Central memory CD8-positive, alpha-beta T cell (primary cell): ENCODE data around the gene BRF1.

Source experiments
- ATAC-seq: fragments of 150-1000 bp; cut with Tn5 transposase; replicated peaks from 2 replicates; pipeline ENCODE4 v1.10.0; 2022; ENCODE audit warnings: mild to moderate bottlenecking, moderate FRiP score, moderate number of reproducible peaks; ENCODE audit not compliant: poor library complexity, severe bottlenecking; ENCODE audit errors: extremely low read depth
- DNase-seq, 2 donors: peaks; one replicate each; pipeline ENCODE4 v3.0.0; 2021; ENCODE audit warnings: low spot score in 2 of 2
- H3K27ac Mint-ChIP-seq: one replicate; pipeline ENCODE4 v1.8.0; 2022; ENCODE audit warnings: low read depth, mild to moderate bottlenecking, moderate library complexity, mixed read lengths
- H3K27me3 Mint-ChIP-seq: one replicate; pipeline ENCODE4 v1.8.0; 2022; ENCODE audit warnings: mixed read lengths
- H3K36me3 Mint-ChIP-seq: one replicate; pipeline ENCODE4 v1.8.0; 2022; ENCODE audit warnings: mild to moderate bottlenecking, moderate library complexity, mixed read lengths; ENCODE audit not compliant: insufficient read depth
- H3K4me1 Mint-ChIP-seq: one replicate; pipeline ENCODE4 v1.8.0; 2022; ENCODE audit warnings: mixed read lengths
- H3K4me3 Mint-ChIP-seq: one replicate; pipeline ENCODE4 v1.8.0; 2022; ENCODE audit warnings: mild to moderate bottlenecking, moderate library complexity, mixed read lengths
- H3K9me3 Mint-ChIP-seq: one replicate; pipeline ENCODE4 v1.8.0; 2022; ENCODE audit warnings: mixed read lengths

BRF1 gene

GRCh38 chr14:105274637-105275036, 26.2 kb downstream of the BRF1 start:
- no peak overlapping the region for H3K27ac Mint-ChIP-seq
- H3K36me3 Mint-ChIP-seq = peaks cover 6% of the 10 kb centered on the region
- no peak for ATAC-seq
- no peaks in the 10 kb centered on the region for H3K27me3 Mint-ChIP-seq
- DNase-seq = no peak
- no peaks in the 10 kb centered on the region for H3K9me3 Mint-ChIP-seq
- no peak overlapping the region for H3K4me3 Mint-ChIP-seq
- peaks cover 15% of the 10 kb centered on the region for H3K4me1 Mint-ChIP-seq

GRCh38 chr14:105273062-105273461, 27.7 kb downstream of the BRF1 start:
- Mint-ChIP-seq H3K9me3 (no peaks in the 10 kb centered on the region), H3K4me1 (peaks cover 15% of the 10 kb centered on the region), H3K4me3 (no peak overlapping the region), H3K27ac (no peak overlapping the region), H3K27me3 (no peaks in the 10 kb centered on the region), H3K36me3 (peaks cover 8% of the 10 kb centered on the region)
- DNase-seq = no peak
- ATAC-seq = no peak

GRCh38 chr14:105272623-105273022, 28.2 kb downstream of the BRF1 start:
- Mint-ChIP-seq H3K27me3 (no peaks in the 10 kb centered on the region), H3K36me3 (peaks cover 8% of the 10 kb centered on the region), H3K4me3 (no peak overlapping the region), H3K27ac (no peak overlapping the region), H3K4me1 (peaks cover 15% of the 10 kb centered on the region), H3K9me3 (no peaks in the 10 kb centered on the region)
- DNase-seq (no peak), ATAC-seq (no peak)

- no peaks in the 10 kb centered on the region for H3K9me3 Mint-ChIP-seq
- no peak overlapping the region for H3K4me3 Mint-ChIP-seq
- peaks cover 13% of the 10 kb centered on the region for H3K36me3 Mint-ChIP-seq
- H3K27me3 Mint-ChIP-seq = no peaks in the 10 kb centered on the region
- H3K4me1 Mint-ChIP-seq = peaks cover 15% of the 10 kb centered on the region
- ATAC-seq (no peak), DNase-seq (no peak)
- H3K27ac Mint-ChIP-seq = peak overlapping the region; percentile 73
Observed at GRCh38 chr14:105271224-105271890, 29.4 kb downstream of the BRF1 start.

GRCh38 chr14:105269405-105269804, 31.4 kb downstream of the BRF1 start:
- Mint-ChIP-seq H3K4me1 (peaks cover 15% of the 10 kb centered on the region), H3K36me3 (peaks cover 12% of the 10 kb centered on the region), H3K27ac (no peak overlapping the region), H3K9me3 (no peaks in the 10 kb centered on the region), H3K4me3 (no peak overlapping the region), H3K27me3 (no peaks in the 10 kb centered on the region)
- ATAC-seq = no peak
- no peak for DNase-seq

- H3K4me3 Mint-ChIP-seq = no peak overlapping the region
- ATAC-seq (no peak), DNase-seq (no peak)
- H3K27ac Mint-ChIP-seq = peak overlapping the region; percentile 61
- H3K27me3 Mint-ChIP-seq = no peaks in the 10 kb centered on the region
- H3K36me3 Mint-ChIP-seq = peaks cover 12% of the 10 kb centered on the region
- H3K4me1 Mint-ChIP-seq = peaks cover 9% of the 10 kb centered on the region
- H3K9me3 Mint-ChIP-seq = no peaks in the 10 kb centered on the region
Observed at GRCh38 chr14:105268736-105269354, 32.0 kb downstream of the BRF1 start.

GRCh38 chr14:105267820-105268548, 32.8 kb downstream of the BRF1 start:
- peaks cover 7% of the 10 kb centered on the region for H3K4me1 Mint-ChIP-seq
- H3K27ac Mint-ChIP-seq = peak overlapping the region; percentile 61
- peaks cover 13% of the 10 kb centered on the region for H3K36me3 Mint-ChIP-seq
- ATAC-seq (no peak), DNase-seq (no peak)
- no peaks in the 10 kb centered on the region for H3K27me3 Mint-ChIP-seq
- H3K4me3 Mint-ChIP-seq = no peak overlapping the region
- H3K9me3 Mint-ChIP-seq = no peaks in the 10 kb centered on the region

GRCh38 chr14:105261781-105262180, 39.0 kb downstream of the BRF1 start:
- Mint-ChIP-seq H3K4me1 (no peaks in the 10 kb centered on the region), H3K36me3 (peaks cover 13% of the 10 kb centered on the region), H3K4me3 (no peak overlapping the region), H3K9me3 (no peaks in the 10 kb centered on the region), H3K27me3 (no peaks in the 10 kb centered on the region), H3K27ac (no peak overlapping the region)
- DNase-seq (no peak), ATAC-seq (no peak)

- Mint-ChIP-seq H3K27me3 (no peaks in the 10 kb centered on the region), H3K27ac (no peak overlapping the region), H3K9me3 (no peaks in the 10 kb centered on the region), H3K36me3 (peaks cover 10% of the 10 kb centered on the region), H3K4me3 (no peak overlapping the region), H3K4me1 (no peaks in the 10 kb centered on the region)
- ATAC-seq (no peak), DNase-seq (no peak)
Observed at GRCh38 chr14:105260959-105261358, 39.8 kb downstream of the BRF1 start.

GRCh38 chr14:105258846-105259245, 42.0 kb downstream of the BRF1 start:
- no peaks in the 10 kb centered on the region for H3K9me3 Mint-ChIP-seq
- H3K36me3 Mint-ChIP-seq = peaks cover 11% of the 10 kb centered on the region
- DNase-seq (no peak), ATAC-seq (no peak)
- H3K4me3 Mint-ChIP-seq = no peak overlapping the region
- H3K27me3 Mint-ChIP-seq = no peaks in the 10 kb centered on the region
- peaks cover under 1% of the 10 kb centered on the region for H3K4me1 Mint-ChIP-seq
- H3K27ac Mint-ChIP-seq = no peak overlapping the region

- DNase-seq (no peak), ATAC-seq (no peak)
- Mint-ChIP-seq H3K27me3 (no peaks in the 10 kb centered on the region), H3K9me3 (no peaks in the 10 kb centered on the region), H3K4me3 (no peak overlapping the region), H3K4me1 (peaks cover 5% of the 10 kb centered on the region), H3K27ac (no peak overlapping the region), H3K36me3 (peaks cover 14% of the 10 kb centered on the region)
Observed at GRCh38 chr14:105257464-105257863, 43.3 kb downstream of the BRF1 start.

- Mint-ChIP-seq H3K36me3 (peaks cover 16% of the 10 kb centered on the region), H3K27ac (no peak overlapping the region), H3K4me3 (no peak overlapping the region), H3K27me3 (no peaks in the 10 kb centered on the region), H3K4me1 (peaks cover 5% of the 10 kb centered on the region), H3K9me3 (no peaks in the 10 kb centered on the region)
- no peak for ATAC-seq
- no peak for DNase-seq
Observed at GRCh38 chr14:105256292-105256960, 44.4 kb downstream of the BRF1 start.
